NOMO-1 (cell line): ENCODE data around the gene PNPLA5.
"Not testable (repeated sequence)": the region's sequence is repeated elsewhere in the genome, so short reads cannot be mapped to it uniquely, and the experiment has no call there.

Experiments
- DNase-seq, 2 experiments: peaks; one replicate each; lab custom pipeline; 2025; ENCODE audit not compliant: unreplicated experiment in 2 of 2; lab: John Stamatoyannopoulos, UW

Gene PNPLA5

GRCh38 chr22:43882122-43882767 lies 9.6 kb downstream of the PNPLA5 start:
- no peak for DNase-seq

GRCh38 chr22:43881091-43882061 lies 10.4 kb downstream of the PNPLA5 start:
- no peak for DNase-seq

GRCh38 chr22:43880541-43880991 lies 11.2 kb downstream of the PNPLA5 start:
- DNase-seq = no peak

- no peak for DNase-seq
Measured at GRCh38 chr22:43879901-43880540, 11.8 kb downstream of the PNPLA5 start.

GRCh38 chr22:43878831-43879550 lies 12.8 kb downstream of the PNPLA5 start:
- DNase-seq = no peak

DNA sequence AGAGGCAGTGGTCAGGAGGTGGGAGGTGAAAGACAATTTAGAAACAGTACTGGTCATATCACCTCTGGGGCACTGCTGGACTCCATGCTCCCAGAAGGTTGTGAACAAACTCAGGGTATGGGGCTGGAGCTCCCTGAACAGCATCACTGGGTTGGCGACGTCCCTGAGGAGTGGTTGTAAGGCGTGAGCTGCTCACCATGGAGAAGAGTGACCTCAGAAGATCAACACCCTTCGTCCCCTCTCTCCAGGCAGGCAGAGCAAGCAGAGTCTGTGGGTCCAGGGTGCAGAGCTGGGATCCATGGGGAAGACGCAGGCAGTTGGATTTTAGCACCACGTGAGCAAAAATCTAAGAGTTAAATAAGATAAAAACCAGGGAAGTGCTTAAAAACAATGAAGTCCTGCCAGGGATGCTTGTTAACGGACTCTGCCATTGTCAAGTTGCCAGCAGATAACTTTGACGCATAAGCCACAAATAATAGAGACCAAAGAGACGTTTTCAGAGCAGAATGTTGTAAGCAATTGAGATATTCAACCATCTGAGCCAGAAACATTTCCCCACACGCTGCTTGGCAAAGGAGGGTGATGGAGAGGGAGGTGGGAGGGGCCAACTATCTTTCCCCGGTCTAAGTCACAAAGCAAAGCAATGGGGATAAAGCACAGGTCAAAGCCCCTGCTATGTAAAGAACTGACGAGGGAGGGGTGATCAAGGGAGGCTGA lies 13.6 kb downstream of the PNPLA5 start:
- no peak for DNase-seq

DNA sequence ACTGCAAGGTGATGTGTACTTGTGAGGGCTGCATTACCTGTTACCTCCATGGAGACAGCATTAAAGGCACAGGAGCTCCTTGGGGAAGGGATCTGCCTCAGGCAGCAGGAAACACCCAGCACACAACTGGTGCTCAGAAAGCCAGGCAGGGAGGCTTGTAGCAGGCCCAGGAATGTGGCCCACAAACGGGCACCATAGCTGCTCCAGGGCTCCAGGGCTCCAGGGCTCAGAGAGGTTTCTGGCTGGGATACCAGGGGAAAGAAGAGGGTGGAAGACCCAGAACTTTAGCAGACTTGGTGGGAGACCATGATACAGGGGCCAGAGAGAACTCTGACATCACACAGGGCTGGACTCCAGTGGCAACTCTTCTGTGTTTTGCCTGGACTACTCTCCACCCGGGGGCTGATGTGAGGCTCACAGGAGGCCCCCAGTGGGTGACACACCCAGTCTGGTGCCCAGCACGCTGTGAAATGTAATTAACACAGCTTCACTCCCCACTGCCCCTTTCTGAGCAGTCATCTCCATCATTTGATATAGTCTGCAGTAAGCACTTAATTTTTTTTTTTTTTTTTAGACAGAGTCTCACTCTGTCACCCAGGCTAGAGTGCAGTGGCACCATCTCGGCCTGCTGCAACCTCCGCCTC lies 14.8 kb downstream of the PNPLA5 start:
- no peak for DNase-seq

DNA sequence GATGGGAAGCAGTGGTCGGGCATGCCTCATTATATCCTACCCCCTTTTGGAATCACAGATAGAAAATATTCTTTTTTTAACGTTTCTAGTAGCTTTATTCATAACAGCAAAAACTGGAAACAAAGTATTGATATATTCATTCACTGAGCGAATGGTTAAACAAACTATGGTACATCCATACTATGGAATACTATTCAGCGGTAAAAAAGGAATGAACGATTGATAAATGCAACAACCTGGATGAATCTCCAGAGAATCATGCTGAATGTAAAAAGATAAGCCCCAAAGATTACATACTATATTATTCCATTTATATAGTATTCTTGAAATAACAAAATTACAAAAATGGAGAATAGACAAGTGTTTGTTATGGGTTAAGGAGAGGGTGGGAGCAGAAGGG lies 22.0 kb downstream of the PNPLA5 start:
- no peak for DNase-seq

GRCh38 chr22:43869001-43869400 lies 22.8 kb downstream of the PNPLA5 start:
- not testable (repeated sequence) for DNase-seq

GRCh38 chr22:43867839-43868635 lies 23.8 kb downstream of the PNPLA5 start:
- DNase-seq = peak in 1 of 2 experiments; percentile 34

DNA sequence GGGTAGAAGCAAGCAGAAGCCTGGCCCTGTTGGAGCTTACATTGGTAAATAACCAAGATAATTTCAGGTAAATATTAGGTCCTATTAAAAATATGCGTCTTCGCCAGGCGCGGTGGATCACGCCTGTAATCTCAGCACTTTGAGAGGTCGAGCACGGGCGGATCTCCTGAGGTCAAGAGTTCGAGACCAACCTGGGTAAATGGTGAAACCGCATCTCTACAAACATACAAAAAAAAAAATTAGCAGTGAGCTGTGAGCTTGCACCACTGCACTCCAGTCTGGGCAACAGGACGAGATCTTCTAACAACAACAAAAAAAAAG lies 29.0 kb downstream of the PNPLA5 start:
- DNase-seq = no peak

GRCh38 chr22:43862074-43862881 lies 29.5 kb downstream of the PNPLA5 start, which contains the start of gene SULT4A1:
Gene SULT4A1, minus strand, starts transcription at chr22:43862513. Its CDS starts 131 bp downstream, at chr22:43862382.
- no peak for DNase-seq

- no peak for DNase-seq
Measured at GRCh38 chr22:43861529-43861928, 30.3 kb downstream of the PNPLA5 start.

- DNase-seq = no peak
Measured at GRCh38 chr22:43860831-43861230, 31.0 kb downstream of the PNPLA5 start.

GRCh38 chr22:43860126-43860525 lies 31.7 kb downstream of the PNPLA5 start:
- DNase-seq = no peak

DNA sequence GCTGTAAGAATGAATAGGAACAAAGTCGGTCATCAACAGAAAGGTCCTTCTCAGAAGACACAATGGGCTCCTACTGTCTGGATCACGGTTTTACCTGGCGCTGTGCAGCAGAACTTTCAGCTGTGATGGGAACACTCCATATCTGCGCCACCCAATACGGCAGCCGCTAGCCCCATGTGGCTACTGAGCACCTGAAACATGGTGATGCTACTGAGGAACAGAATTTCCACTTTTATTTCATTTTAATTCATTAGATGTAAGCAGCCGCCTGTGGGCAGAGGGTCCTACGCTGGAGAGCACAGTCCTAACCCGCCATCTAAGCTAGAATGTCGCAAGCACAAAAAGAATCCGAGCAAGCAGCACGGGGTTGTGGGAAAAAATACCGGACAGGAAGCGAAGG lies 32.2 kb downstream of the PNPLA5 start:
- DNase-seq = no peak

DNA sequence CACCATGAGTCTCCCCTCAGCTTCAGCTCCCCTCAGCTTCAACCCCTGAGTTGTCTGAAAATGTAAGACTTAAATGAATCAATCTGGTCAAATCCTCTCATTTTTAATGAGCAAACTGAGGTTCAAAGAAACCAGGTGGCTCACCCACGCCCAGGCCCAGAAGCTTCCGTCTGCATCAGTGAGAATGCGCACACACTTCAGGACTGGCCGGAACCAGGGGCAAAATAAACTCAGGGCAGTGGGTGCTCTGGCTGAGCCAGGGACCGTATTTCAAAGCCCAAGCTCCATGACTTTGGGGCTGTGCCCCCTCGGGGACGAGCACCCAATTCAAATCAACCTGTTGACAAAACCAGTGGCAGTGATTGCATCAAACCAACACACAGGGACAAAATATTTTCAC lies 32.6 kb downstream of the PNPLA5 start:
- DNase-seq = no peak
